SK-N-SH (cell line): ENCODE measurements around the gene PLOD3. TPM values are rescaled to one million over a fixed set of nuclear protein-coding genes. Genes with fewer than 3 reads are reported as not detected.

Source experiments
- CTCF ChIA-PET: fragments of 300-600, 350-600 bp; formaldehyde crosslinking; extraction: SDS; loops from one replicate; lab custom pipeline; 2021; lab: Yijun Ruan, JAX
- POLR2A ChIA-PET: fragments of 350-600 bp; sonication (Branson Sonifier 250); formaldehyde crosslinking; extraction: SDS; loops from one replicate; lab custom pipeline; 2020; ENCODE audit warnings: antibody characterized with exemption, inconsistent platforms; lab: Yijun Ruan, JAX
- DNase-seq: peaks from one replicate; pipeline ENCODE4 v3.0.0; 2012
- H2AFZ ChIP-seq: fragments of 200-600 bp; sonication (generic); 2 replicates; pipeline ENCODE4 v1.8.1; 2016; ENCODE audit warnings: antibody characterized with exemption, mild to moderate bottlenecking, low read depth
- H3F3A ChIP-seq: fragments of 200-600 bp; sonication (generic); replicated peaks from 2 replicates; pipeline ENCODE3; 2016; ENCODE audit warnings: antibody characterized with exemption, mild to moderate bottlenecking; ENCODE audit not compliant: insufficient read depth
- H3K27ac ChIP-seq, 2 experiments: fragments of 200-500 bp in 1 of 2; fragments of 200-600 bp in 1 of 2; sonication (Bioruptor generic) in 1 of 2; sonication (generic), shearing (Covaris generic) in 1 of 2; 2 replicates each; pipeline versions ENCODE4 v1.5.1 to v1.6.1; 2014 to 2016; ENCODE audit warnings: low read depth in 2 of 2, inconsistent platforms in 1 of 2, low read length in 1 of 2, mild to moderate bottlenecking in 1 of 2, mixed read lengths in 1 of 2
- H3K27me3 ChIP-seq: fragments of 200-600 bp; sonication (generic), shearing (Covaris generic); 2 replicates; pipeline ENCODE4 v1.6.1; 2016; ENCODE audit warnings: mixed run types; ENCODE audit not compliant: insufficient read depth
- H3K36me3 ChIP-seq, 2 experiments: fragments of 200-500 bp in 1 of 2; fragments of 200-600 bp in 1 of 2; sonication (Bioruptor generic) in 1 of 2; sonication (generic) in 1 of 2; replicated peaks in 1 of 2; 2 replicates each; pipeline versions ENCODE3 to v1.5.1; 2014 to 2016; ENCODE audit warnings: low read length in 1 of 2, mild to moderate bottlenecking in 1 of 2; ENCODE audit not compliant: insufficient read depth in 2 of 2, control insufficient read depth in 1 of 2
- H3K4me1 ChIP-seq, 2 experiments: fragments of 200-500 bp in 1 of 2; fragments of 200-600 bp in 1 of 2; sonication (Bioruptor generic) in 1 of 2; sonication (generic), shearing (Covaris generic) in 1 of 2; 2 replicates each; pipeline versions ENCODE4 v1.5.1 to v1.6.1; 2014 to 2016; ENCODE audit warnings: low read depth in 1 of 2, low read length in 1 of 2, mixed run types in 1 of 2; ENCODE audit not compliant: insufficient read depth in 2 of 2, control insufficient read depth in 1 of 2
- H3K4me2 ChIP-seq: fragments of 200-600 bp; sonication (generic), shearing (Covaris generic); 2 replicates; pipeline ENCODE4 v1.6.1; 2017; ENCODE audit warnings: mixed run types
- H3K4me3 ChIP-seq, 2 experiments: fragments of 200-500 bp in 1 of 2; fragments of 200-600 bp in 1 of 2; sonication (Bioruptor generic) in 1 of 2; sonication (generic), shearing (Covaris generic) in 1 of 2; 2 replicates each; pipeline versions ENCODE4 v1.5.1 to v1.8.1; 2014 to 2016; ENCODE audit warnings: low read depth in 2 of 2, inconsistent platforms in 1 of 2, low read length in 1 of 2, mild to moderate bottlenecking in 1 of 2, mixed read lengths in 1 of 2, moderate library complexity in 1 of 2
- H3K79me2 ChIP-seq: fragments of 200-600 bp; sonication (generic); 2 replicates; pipeline ENCODE4 v1.8.1; 2017; ENCODE audit warnings: mild to moderate bottlenecking; ENCODE audit not compliant: insufficient read depth
- H3K9ac ChIP-seq: fragments of 200-600 bp; sonication (generic); 2 replicates; pipeline ENCODE4 v1.6.1; 2017; ENCODE audit warnings: mixed run types
- H3K9me2 ChIP-seq: fragments of 200-600 bp; sonication (generic); 2 replicates; pipeline ENCODE4 v1.6.1; 2017; ENCODE audit warnings: mixed run types
- H3K9me3 ChIP-seq: fragments of 200-600 bp; sonication (generic); 2 replicates; pipeline ENCODE4 v1.6.1; 2017; ENCODE audit warnings: mixed run types, mild to moderate bottlenecking, moderate library complexity
- H4K20me1 ChIP-seq: fragments of 200-600 bp; sonication (generic); 2 replicates; pipeline ENCODE4 v1.6.1; 2017; ENCODE audit warnings: mild to moderate bottlenecking, mixed run types; ENCODE audit not compliant: insufficient read depth
- CHD2 ChIP-seq: fragments of 150-350 bp; IDR thresholded peaks from 2 replicates; pipeline ENCODE4 v1.6.1; 2018; ENCODE audit warnings: low read length; ENCODE audit not compliant: partially characterized antibody
- ELF1 ChIP-seq: IDR thresholded peaks from 2 replicates; pipeline ENCODE4 v1.4.0; 2012
- EP300 ChIP-seq, 2 experiments: IDR thresholded peaks; 2 replicates each; pipeline versions ENCODE4 v1.4.0 to v1.6.1; 2012; ENCODE audit warnings: borderline replicate concordance in 1 of 2, low read depth in 1 of 2, low read length in 1 of 2
- EZH2phosphoT487 ChIP-seq: fragments of 200-600 bp; sonication (generic); IDR thresholded peaks from 2 replicates; pipeline ENCODE4 v1.6.1; 2017; ENCODE audit warnings: low read depth, mixed run types, mild to moderate bottlenecking, antibody characterized with exemption, moderate library complexity, borderline replicate concordance
- FOSL2 ChIP-seq: IDR thresholded peaks from 2 replicates; pipeline ENCODE4 v1.4.0; 2012; ENCODE audit warnings: low read depth, mild to moderate bottlenecking, moderate library complexity, borderline replicate concordance
- FOXM1 ChIP-seq: IDR thresholded peaks from 2 replicates; pipeline ENCODE4 v1.4.0; 2012; ENCODE audit warnings: low read depth, mild to moderate bottlenecking
- GABPA ChIP-seq: IDR thresholded peaks from 2 replicates; pipeline ENCODE4 v1.4.0; 2012; ENCODE audit warnings: low read depth, mild to moderate bottlenecking
- JUND ChIP-seq: IDR thresholded peaks from 2 replicates; pipeline ENCODE4 v1.4.0; 2012
- MEF2A ChIP-seq: IDR thresholded peaks from 2 replicates; pipeline ENCODE4 v1.4.0; 2012; ENCODE audit warnings: low read depth, borderline replicate concordance
- NFIC ChIP-seq: IDR thresholded peaks from 2 replicates; pipeline ENCODE4 v1.4.0; 2012; ENCODE audit warnings: borderline replicate concordance
- NRF1 ChIP-seq: IDR thresholded peaks from 2 replicates; pipeline ENCODE4 v1.6.1; 2012; ENCODE audit warnings: low read depth, mild to moderate bottlenecking, low read length
- RFX5 ChIP-seq: IDR thresholded peaks from 2 replicates; pipeline ENCODE4 v1.6.1; 2012; ENCODE audit warnings: mild to moderate bottlenecking, improper control_type of control experiment, low read length
- SMC3 ChIP-seq: IDR thresholded peaks from 2 replicates; pipeline ENCODE4 v1.6.1; 2012; ENCODE audit warnings: low read depth, low read length, improper control_type of control experiment
- TAF1 ChIP-seq: IDR thresholded peaks from 2 replicates; pipeline ENCODE4 v1.6.1; 2012; ENCODE audit warnings: low read depth, mild to moderate bottlenecking, low read length, moderate library complexity, borderline replicate concordance
- TCF12 ChIP-seq: IDR thresholded peaks from 2 replicates; pipeline ENCODE4 v1.4.0; 2012
- WGBS: methylation state at CpG from one replicate; pipeline ENCODE4 v1.1.6; 2017; ENCODE audit warnings: low lambda C conversion rate; 5-methylcytosine and 5-hydroxymethylcytosine counted together
- polyA plus RNA-seq, 3 experiments: library from polyadenylated mRNA; depleted of rRNA; stranded (reverse); fragments of >200 nt; gene quantifications; 2 replicates each; pipeline ENCODE4 v1.2.3, GENCODE V29; 2012
- TF ChIP-seq, protein P1 (sequence below): IDR thresholded peaks from 2 replicates; pipeline ENCODE4 v1.4.0; 2012; ENCODE audit warnings: low read depth, borderline replicate concordance
- TF ChIP-seq, protein P2 (sequence below): fragments of 150-350 bp; IDR thresholded peaks from 2 replicates; pipeline ENCODE4 v1.6.1; 2016; ENCODE audit warnings: mild to moderate bottlenecking, low read depth, low read length
- TF ChIP-seq, protein P3 (sequence below): fragments of 150-350 bp; IDR thresholded peaks from 2 replicates; pipeline ENCODE4 v1.6.1; 2017; ENCODE audit warnings: antibody characterized with exemption, low read length, low read depth, borderline replicate concordance
- TF ChIP-seq, protein P4 (sequence below): IDR thresholded peaks from 2 replicates; pipeline ENCODE4 v1.4.0; 2012; ENCODE audit warnings: low read depth, borderline replicate concordance
- TF ChIP-seq, protein P5 (sequence below): IDR thresholded peaks from 2 replicates; pipeline ENCODE4 v1.6.1; 2012; ENCODE audit warnings: mild to moderate bottlenecking, low read depth, low read length, moderate library complexity
- TF ChIP-seq, protein P6 (sequence below): IDR thresholded peaks from 2 replicates; pipeline ENCODE4; 2012
- TF ChIP-seq, protein P7 (sequence below): IDR thresholded peaks from 2 replicates; pipeline ENCODE4 v1.4.0; 2012; ENCODE audit warnings: low read depth

The PLOD3 gene
- polyA plus RNA-seq, 1 of the 3 experiments (the other 2 are of a cell fraction) = 276 TPM

DNA sequence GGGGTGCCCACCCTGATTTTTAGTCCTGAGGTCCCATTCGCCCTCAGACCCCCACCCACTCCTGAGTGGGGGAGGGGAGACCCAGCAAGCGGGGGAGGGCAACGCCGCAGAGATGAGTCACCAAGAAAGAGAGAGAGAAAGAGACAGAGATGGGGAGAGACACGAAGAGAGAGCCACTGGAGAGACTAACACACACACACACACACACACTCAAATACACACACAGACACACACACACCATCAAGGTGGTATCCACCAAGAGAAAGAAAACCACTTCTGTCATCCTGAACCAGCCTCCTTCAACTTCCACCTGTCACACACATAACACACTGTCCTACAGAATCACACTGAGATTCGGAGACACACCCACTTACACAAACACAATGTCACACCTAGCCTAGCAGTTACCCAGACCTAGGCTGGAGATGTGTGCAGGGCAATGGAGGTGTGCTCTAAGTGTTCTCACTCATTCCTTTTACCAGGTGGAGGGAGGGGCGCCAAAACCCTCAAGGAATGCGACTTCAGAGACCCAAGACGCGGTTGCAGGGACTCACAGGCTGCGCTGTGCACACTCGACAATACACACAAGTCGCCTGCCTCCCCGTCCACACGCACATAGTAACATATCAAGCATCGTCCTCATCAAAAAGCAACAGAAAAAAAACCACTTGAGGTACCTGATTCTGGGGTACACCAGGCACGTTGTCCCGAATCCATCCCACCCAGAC lies 48.1 kb downstream of the PLOD3 start:
- H3F3A ChIP-seq = peaks cover 32% of the 10 kb centered on the region
- H3K27ac ChIP-seq = peak overlapping the region in 1 of 2 experiments; percentile 67; a peak in 1 of 4 replicates
- H4K20me1 ChIP-seq = peaks cover 9% of the 10 kb centered on the region
- ChIA-PET CTCF (interaction anchor here (0.8 to 3.0 kb wide), 19 partner anchors 10 to 113 kb away, joined by 3 to 45 read pairs (median 5); partner anchors contain the start of genes AP1S1, NAT16, PLOD3 and ZNHIT1), POLR2A (interaction anchor here (0.9 to 1.4 kb wide), 4 partner anchors 10 to 25 kb away, joined by 3 to 7 read pairs (median 4); partner anchors contain the start of gene NAT16)
- peak overlapping the region; percentile 98 for H3K4me2 ChIP-seq
- H3K79me2 ChIP-seq = no peaks in the 10 kb centered on the region
- H3K4me3 ChIP-seq = peak overlapping the region; percentile 43 to 49
- DNase-seq = peak; percentile 30
- H3K9ac ChIP-seq = no peak overlapping the region
- no peaks in the 10 kb centered on the region for H3K9me3 ChIP-seq
- no peaks in the 10 kb centered on the region; the same call in 1 of the 2 replicates for H3K27me3 ChIP-seq
- H2AFZ ChIP-seq = no peak overlapping the region
- no peaks in the 10 kb centered on the region for H3K9me2 ChIP-seq
- H3K36me3 ChIP-seq = no peaks in the 10 kb centered on the region
- TF ChIP-seq, protein P1, sequence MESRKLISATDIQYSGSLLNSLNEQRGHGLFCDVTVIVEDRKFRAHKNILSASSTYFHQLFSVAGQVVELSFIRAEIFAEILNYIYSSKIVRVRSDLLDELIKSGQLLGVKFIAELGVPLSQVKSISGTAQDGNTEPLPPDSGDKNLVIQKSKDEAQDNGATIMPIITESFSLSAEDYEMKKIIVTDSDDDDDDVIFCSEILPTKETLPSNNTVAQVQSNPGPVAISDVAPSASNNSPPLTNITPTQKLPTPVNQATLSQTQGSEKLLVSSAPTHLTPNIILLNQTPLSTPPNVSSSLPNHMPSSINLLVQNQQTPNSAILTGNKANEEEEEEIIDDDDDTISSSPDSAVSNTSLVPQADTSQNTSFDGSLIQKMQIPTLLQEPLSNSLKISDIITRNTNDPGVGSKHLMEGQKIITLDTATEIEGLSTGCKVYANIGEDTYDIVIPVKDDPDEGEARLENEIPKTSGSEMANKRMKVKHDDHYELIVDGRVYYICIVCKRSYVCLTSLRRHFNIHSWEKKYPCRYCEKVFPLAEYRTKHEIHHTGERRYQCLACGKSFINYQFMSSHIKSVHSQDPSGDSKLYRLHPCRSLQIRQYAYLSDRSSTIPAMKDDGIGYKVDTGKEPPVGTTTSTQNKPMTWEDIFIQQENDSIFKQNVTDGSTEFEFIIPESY = no peak
- TF ChIP-seq GABPA (no peak), FOXM1 (no peak), EP300 (IDR thresholded peaks at IDR 0.05; ENCODE audit: borderline replicate concordance in 1 of 2, low read depth in 1 of 2, low read length in 1 of 2) (peak in 1 of 2 experiments; percentile 41; a peak in 1 of 4 replicates), SMC3 (no peak), TAF1 (no peak), EZH2phosphoT487 (no peak), RFX5 (no peak), CHD2 (peak; percentile 89), TCF12 (peak; percentile 49), NRF1 (no peak), ELF1 (no peak), MEF2A (no peak), JUND (no peak; the same call in 1 of the 2 replicates), NFIC (no peak), FOSL2 (peak; percentile 85)
- TF ChIP-seq, protein P2, sequence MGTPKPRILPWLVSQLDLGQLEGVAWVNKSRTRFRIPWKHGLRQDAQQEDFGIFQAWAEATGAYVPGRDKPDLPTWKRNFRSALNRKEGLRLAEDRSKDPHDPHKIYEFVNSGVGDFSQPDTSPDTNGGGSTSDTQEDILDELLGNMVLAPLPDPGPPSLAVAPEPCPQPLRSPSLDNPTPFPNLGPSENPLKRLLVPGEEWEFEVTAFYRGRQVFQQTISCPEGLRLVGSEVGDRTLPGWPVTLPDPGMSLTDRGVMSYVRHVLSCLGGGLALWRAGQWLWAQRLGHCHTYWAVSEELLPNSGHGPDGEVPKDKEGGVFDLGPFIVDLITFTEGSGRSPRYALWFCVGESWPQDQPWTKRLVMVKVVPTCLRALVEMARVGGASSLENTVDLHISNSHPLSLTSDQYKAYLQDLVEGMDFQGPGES = no peak
- TF ChIP-seq, protein P3, sequence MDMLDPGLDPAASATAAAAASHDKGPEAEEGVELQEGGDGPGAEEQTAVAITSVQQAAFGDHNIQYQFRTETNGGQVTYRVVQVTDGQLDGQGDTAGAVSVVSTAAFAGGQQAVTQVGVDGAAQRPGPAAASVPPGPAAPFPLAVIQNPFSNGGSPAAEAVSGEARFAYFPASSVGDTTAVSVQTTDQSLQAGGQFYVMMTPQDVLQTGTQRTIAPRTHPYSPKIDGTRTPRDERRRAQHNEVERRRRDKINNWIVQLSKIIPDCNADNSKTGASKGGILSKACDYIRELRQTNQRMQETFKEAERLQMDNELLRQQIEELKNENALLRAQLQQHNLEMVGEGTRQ = no peak
- TF ChIP-seq, protein P4, sequence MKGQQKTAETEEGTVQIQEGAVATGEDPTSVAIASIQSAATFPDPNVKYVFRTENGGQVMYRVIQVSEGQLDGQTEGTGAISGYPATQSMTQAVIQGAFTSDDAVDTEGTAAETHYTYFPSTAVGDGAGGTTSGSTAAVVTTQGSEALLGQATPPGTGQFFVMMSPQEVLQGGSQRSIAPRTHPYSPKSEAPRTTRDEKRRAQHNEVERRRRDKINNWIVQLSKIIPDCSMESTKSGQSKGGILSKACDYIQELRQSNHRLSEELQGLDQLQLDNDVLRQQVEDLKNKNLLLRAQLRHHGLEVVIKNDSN = no peak
- TF ChIP-seq, protein P5, sequence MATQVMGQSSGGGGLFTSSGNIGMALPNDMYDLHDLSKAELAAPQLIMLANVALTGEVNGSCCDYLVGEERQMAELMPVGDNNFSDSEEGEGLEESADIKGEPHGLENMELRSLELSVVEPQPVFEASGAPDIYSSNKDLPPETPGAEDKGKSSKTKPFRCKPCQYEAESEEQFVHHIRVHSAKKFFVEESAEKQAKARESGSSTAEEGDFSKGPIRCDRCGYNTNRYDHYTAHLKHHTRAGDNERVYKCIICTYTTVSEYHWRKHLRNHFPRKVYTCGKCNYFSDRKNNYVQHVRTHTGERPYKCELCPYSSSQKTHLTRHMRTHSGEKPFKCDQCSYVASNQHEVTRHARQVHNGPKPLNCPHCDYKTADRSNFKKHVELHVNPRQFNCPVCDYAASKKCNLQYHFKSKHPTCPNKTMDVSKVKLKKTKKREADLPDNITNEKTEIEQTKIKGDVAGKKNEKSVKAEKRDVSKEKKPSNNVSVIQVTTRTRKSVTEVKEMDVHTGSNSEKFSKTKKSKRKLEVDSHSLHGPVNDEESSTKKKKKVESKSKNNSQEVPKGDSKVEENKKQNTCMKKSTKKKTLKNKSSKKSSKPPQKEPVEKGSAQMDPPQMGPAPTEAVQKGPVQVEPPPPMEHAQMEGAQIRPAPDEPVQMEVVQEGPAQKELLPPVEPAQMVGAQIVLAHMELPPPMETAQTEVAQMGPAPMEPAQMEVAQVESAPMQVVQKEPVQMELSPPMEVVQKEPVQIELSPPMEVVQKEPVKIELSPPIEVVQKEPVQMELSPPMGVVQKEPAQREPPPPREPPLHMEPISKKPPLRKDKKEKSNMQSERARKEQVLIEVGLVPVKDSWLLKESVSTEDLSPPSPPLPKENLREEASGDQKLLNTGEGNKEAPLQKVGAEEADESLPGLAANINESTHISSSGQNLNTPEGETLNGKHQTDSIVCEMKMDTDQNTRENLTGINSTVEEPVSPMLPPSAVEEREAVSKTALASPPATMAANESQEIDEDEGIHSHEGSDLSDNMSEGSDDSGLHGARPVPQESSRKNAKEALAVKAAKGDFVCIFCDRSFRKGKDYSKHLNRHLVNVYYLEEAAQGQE = 0 out of 2 replicates have a peak, but pooled peaks have one; percentile 51
- TF ChIP-seq, protein P6, sequence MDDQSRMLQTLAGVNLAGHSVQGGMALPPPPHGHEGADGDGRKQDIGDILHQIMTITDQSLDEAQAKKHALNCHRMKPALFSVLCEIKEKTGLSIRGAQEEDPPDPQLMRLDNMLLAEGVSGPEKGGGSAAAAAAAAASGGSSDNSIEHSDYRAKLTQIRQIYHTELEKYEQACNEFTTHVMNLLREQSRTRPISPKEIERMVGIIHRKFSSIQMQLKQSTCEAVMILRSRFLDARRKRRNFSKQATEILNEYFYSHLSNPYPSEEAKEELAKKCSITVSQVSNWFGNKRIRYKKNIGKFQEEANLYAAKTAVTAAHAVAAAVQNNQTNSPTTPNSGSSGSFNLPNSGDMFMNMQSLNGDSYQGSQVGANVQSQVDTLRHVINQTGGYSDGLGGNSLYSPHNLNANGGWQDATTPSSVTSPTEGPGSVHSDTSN = no peak; the same call in 1 of the 2 replicates
- TF ChIP-seq, protein P7, sequence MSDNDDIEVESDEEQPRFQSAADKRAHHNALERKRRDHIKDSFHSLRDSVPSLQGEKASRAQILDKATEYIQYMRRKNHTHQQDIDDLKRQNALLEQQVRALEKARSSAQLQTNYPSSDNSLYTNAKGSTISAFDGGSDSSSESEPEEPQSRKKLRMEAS = no peak
- peaks cover 36 to 58% of the 10 kb centered on the region in 2 experiments for H3K4me1 ChIP-seq
- WGBS = 2% methylated on average over 18 of the region's 18 CpGs
